H1 (cell line): Measurements from ENCODE around the gene NPHP4. TPM values are rescaled to one million over a fixed set of nuclear protein-coding genes. Genes with fewer than 3 reads are reported as not detected.

Experiments used
- ASH2L ChIP-seq: fragments of 200-600, 300-600 bp; sonication (generic); IDR thresholded peaks from one replicate; pipeline ENCODE4 v1.7.1; 2017; ENCODE audit warnings: low read length
- CTBP2 ChIP-seq: IDR thresholded peaks from 2 replicates; pipeline ENCODE4 v1.7.0; 2011; ENCODE audit warnings: borderline replicate concordance, mild to moderate bottlenecking, moderate library complexity, mixed read lengths, low read length; ENCODE audit not compliant: insufficient read depth, insufficient read length
- RFX5 ChIP-seq: IDR thresholded peaks from 2 replicates; pipeline ENCODE4 v1.6.1; 2011; ENCODE audit warnings: low read depth, low read length, improper control_type of control experiment, borderline replicate concordance
- polyA plus RNA-seq, 7 experiments: library from polyadenylated mRNA; depleted of rRNA in 3 of 7; stranded (reverse) in 5 of 7; unstranded in 2 of 7; fragments of >200 nt in 5 of 7; fragments of 200-250 nt in 2 of 7; gene quantifications; 1 replicate in 5 of 7; 2 replicates in 1 of 7; 4 replicates in 1 of 7; pipeline versions ENCODE4 v1.2.1 to v1.2.3, GENCODE V29; 2011 to 2013; ENCODE audit warnings: missing spikeins in 2 of 7, mixed read lengths in 2 of 7
- total RNA-seq: library from RNA; stranded (reverse); fragmentation: NEBNext Ultra II Directional; extraction: Animal tissue kit (Norgen Biotek cat#: 25700); gene quantifications from 2 replicates; pipeline ENCODE4 v1.2.1, GENCODE V29; 2021

Gene NPHP4
- total and polyA plus RNA-seq, 2 of the 8 experiments (the other 6 are each of a cell fraction or from before 2014, with no cell fraction given) = 5.8 to 14.0 TPM

GRCh38 chr1:6023346-6023745 is 31.1 kb upstream of the NPHP4 start (continued):
- TF ChIP-seq CTBP2 (no peak), RFX5 (no peak), ASH2L (no peak)
